Activated CD8-positive, alpha-beta memory T cell treated with anti-CD3 and anti-CD28 coated beads, Interleukin-2, amount 50 U/mL, for 4 hours (primary cell): ENCODE measurements around the gene LHX4.

Source experiments
- DNase-seq: peaks from one replicate; pipeline ENCODE4 v3.0.0-alpha.2; 2020

LHX4 gene

GRCh38 chr1:180247061-180247460, 17.0 kb downstream of the LHX4 start:
- no peak for DNase-seq

GRCh38 chr1:180247580-180247979, 17.5 kb downstream of the LHX4 start:
- no peak for DNase-seq

GRCh38 chr1:180248176-180248575, 18.1 kb downstream of the LHX4 start:
- DNase-seq: no peak

GRCh38 chr1:180248731-180249681, 18.9 kb downstream of the LHX4 start:
- no peak for DNase-seq

- DNase-seq: no peak
Observed at GRCh38 chr1:180249725-180250498, 19.8 kb downstream of the LHX4 start.

GRCh38 chr1:180250499-180250770, 20.4 kb downstream of the LHX4 start:
- no peak for DNase-seq

GRCh38 chr1:180250883-180251509, 20.9 kb downstream of the LHX4 start:
- no peak for DNase-seq

- DNase-seq: no peak
Observed at GRCh38 chr1:180251526-180252305, 21.7 kb downstream of the LHX4 start.

GRCh38 chr1:180252638-180253536, 22.8 kb downstream of the LHX4 start:
- peak; percentile 60 for DNase-seq

- DNase-seq: no peak
Observed at GRCh38 chr1:180253585-180254495, 23.8 kb downstream of the LHX4 start.

- no peak for DNase-seq
Observed at GRCh38 chr1:180254496-180254819, 24.4 kb downstream of the LHX4 start.

GRCh38 chr1:180254854-180255253, 24.8 kb downstream of the LHX4 start:
- no peak for DNase-seq

- DNase-seq: no peak
Observed at GRCh38 chr1:180255536-180256340, 25.7 kb downstream of the LHX4 start.

GRCh38 chr1:180256341-180257027, 26.4 kb downstream of the LHX4 start:
- DNase-seq: no peak

GRCh38 chr1:180257028-180257386, 26.9 kb downstream of the LHX4 start:
- DNase-seq: no peak

GRCh38 chr1:180257486-180257885, 27.4 kb downstream of the LHX4 start:
- no peak for DNase-seq

- no peak for DNase-seq
Observed at GRCh38 chr1:180258290-180258689, 28.2 kb downstream of the LHX4 start.

- DNase-seq: no peak
Observed at GRCh38 chr1:180258935-180259334, 28.9 kb downstream of the LHX4 start.
